ENCODE measurements around the gene MAP3K2. TPM values are rescaled to one million over a fixed set of nuclear protein-coding genes. Genes with fewer than 3 reads are reported as not detected.

The MAP3K2 gene
- total and polyA plus RNA-seq, 2 of the 4 experiments (the other 2 are of a cell fraction): 6.2 to 30.8 TPM

- no peaks in the 10 kb centered on the region for H3K9me3 ChIP-seq (ENCODE audit: control insufficient read depth, insufficient read depth, low read length)
- H4K8ac ChIP-seq (ENCODE audit: low read depth in 2 of 2, low read length in 2 of 2): no peak overlapping the region
- H4K91ac ChIP-seq (ENCODE audit: insufficient read depth, low read depth, low read length): no peak overlapping the region
- no peak overlapping the region for H3K4ac ChIP-seq (ENCODE audit: low read depth, low read length)
- CTCF ChIA-PET: interaction anchor here (0.7 kb wide), 1 partner anchor 453 kb away, joined by 5 read pairs; no protein-coding TSS in a partner anchor
- H4K20me1 ChIP-seq (ENCODE audit: insufficient read depth, low read length): peaks cover 13% of the 10 kb centered on the region
- no peak overlapping the region for H3K27ac ChIP-seq (ENCODE audit: insufficient read depth, low read length)
- POLR2A ChIA-PET (ENCODE audit: unreplicated experiment): no interaction called here
- no peak overlapping the region for H3K14ac ChIP-seq (replicated peaks; ENCODE audit: low read depth, low read length)
- no peak overlapping the region for H2AK9ac ChIP-seq (replicated peaks; ENCODE audit: low read depth, low read length, poor library complexity)
- H3K56ac ChIP-seq (ENCODE audit: extremely low read depth, insufficient read depth, low read length): no peak overlapping the region
- intact Hi-C loops (cut with micrococcal nuclease): no loop called here
- no peak overlapping the region for H2BK15ac ChIP-seq (ENCODE audit: low read depth, low read length)
- peaks cover 6% of the 10 kb centered on the region; the same call in 1 of the 2 replicates for H3K4me1 ChIP-seq (ENCODE audit: control insufficient read depth, insufficient read depth, low read length)
- no peak overlapping the region for H3K23ac ChIP-seq (ENCODE audit: low read depth, low read length)
- peaks cover 3% of the 10 kb centered on the region; the same call in 1 of the 2 replicates for H3K9me1 ChIP-seq (ENCODE audit: insufficient read depth, low read length)
- no peak overlapping the region for H3K18ac ChIP-seq (ENCODE audit: low read depth, low read length)
- H4K5ac ChIP-seq (ENCODE audit: low read depth, low read length): no peak overlapping the region
- DNase-seq (peak; percentile 48), ATAC-seq (ENCODE audit: low read depth) (peak; percentile 17; the same call in 1 of the 2 replicates)
- no peaks in the 10 kb centered on the region for H3K27me3 ChIP-seq (ENCODE audit: control insufficient read depth, insufficient read depth, low read length)
- BruUV-seq (replicated peaks): no TSS peak
- H3K79me1 ChIP-seq (ENCODE audit: low read depth in 1 of 2, low read length in 2 of 2): peaks cover 17 to 49% of the 10 kb centered on the region in 2 experiments
- H2AFZ ChIP-seq (replicated peaks; ENCODE audit: low read length, poor library complexity): no peak overlapping the region
- no peak overlapping the region for H3K4me2 ChIP-seq (ENCODE audit: low read depth, low read length)
- no peak overlapping the region for H2AK5ac ChIP-seq (ENCODE audit: low read depth, low read length)
- dilution Hi-C loops (cut with HindIII; ENCODE audit: low sequenced_read_pairs, unreplicated experiment): no loop called here
- TF ChIP-seq CTCF (conservative IDR thresholded peaks at IDR 0.05; ENCODE audit: low read depth, low read length) (no peak), MXI1 (IDR thresholded peaks at IDR 0.05; ENCODE audit: borderline replicate concordance, low read depth, low read length) (no peak), NFE2L2 (IDR thresholded peaks at IDR 0.05; ENCODE audit: low read depth, low read length) (no peak), SMC3 (IDR thresholded peaks at IDR 0.05; ENCODE audit: low read depth, low read length) (no peak), CHD1 (IDR thresholded peaks at IDR 0.05; ENCODE audit: low read depth, low read length) (no peak), CEBPB (IDR thresholded peaks at IDR 0.05; ENCODE audit: low read depth, low read length) (no peak), RAD21 (IDR thresholded peaks at IDR 0.05; ENCODE audit: low read length) (no peak), ELK1 (IDR thresholded peaks at IDR 0.05; ENCODE audit: borderline replicate concordance, low read depth, low read length) (no peak), BHLHE40 (IDR thresholded peaks at IDR 0.05; ENCODE audit: low read depth, low read length) (no peak), FOS (IDR thresholded peaks at IDR 0.05; ENCODE audit: low read depth, low read length) (no peak), POLR2A (IDR thresholded peaks at IDR 0.05; ENCODE audit: low read depth, low read length) (no peak), MAFK (IDR thresholded peaks at IDR 0.05; ENCODE audit: low read depth, low read length) (no peak), RCOR1 (IDR thresholded peaks at IDR 0.05; ENCODE audit: insufficient replicate concordance, low read length) (no peak), MAZ (IDR thresholded peaks at IDR 0.05; ENCODE audit: borderline replicate concordance, low read depth, low read length) (no peak), RFX5 (IDR thresholded peaks at IDR 0.05; ENCODE audit: low read depth, low read length) (no peak), USF2 (IDR thresholded peaks at IDR 0.05; ENCODE audit: low read depth, low read length) (no peak)
- peaks cover 2% of the 10 kb centered on the region; the same call in 1 of the 2 replicates for H3K36me3 ChIP-seq (ENCODE audit: control insufficient read depth, insufficient read depth, low read length)
- H3K9ac ChIP-seq (ENCODE audit: low read depth, low read length): no peak overlapping the region
- H3K4me3 ChIP-seq (ENCODE audit: insufficient read depth, low read depth, low read length): no peak overlapping the region
- peak overlapping the region; percentile 12 for H2BK5ac ChIP-seq (ENCODE audit: low read depth, low read length, poor library complexity, severe bottlenecking)
- H2BK120ac ChIP-seq (ENCODE audit: low read depth, low read length): no peak overlapping the region
- H2BK20ac ChIP-seq (ENCODE audit: low read depth, low read length): no peak overlapping the region
- in situ Hi-C loops (cut with MboI; ENCODE audit: low sequenced_read_pairs): no loop called here
- no CpG with 5 or more reads among the region's 1 CpG for WGBS, 2 experiments (ENCODE audit: extremely low coverage in 2 of 2, insufficient read length in 1 of 2)
These were observed 45.7 kb downstream of the MAP3K2 start for GRCh38 chr2:127342101-127342500.
